Ascending aorta (tissue), 2 donors: ENCODE data around the gene MIER2. TPM values are rescaled to one million over a fixed set of nuclear protein-coding genes. Genes with fewer than 3 reads are reported as not detected.

Experiments used
- DNase-seq, 2 donors: peaks; one replicate each; pipeline ENCODE4 v3.0.0-alpha.2; 2019; ENCODE audit warnings: low spot score in 2 of 2
- H3K27ac ChIP-seq, 2 donors: fragments of 200-600 bp; sonication (generic); one replicate each; pipeline ENCODE4 v1.5.1; 2016 to 2017; ENCODE audit warnings: mild to moderate bottlenecking in 1 of 2
- H3K27me3 ChIP-seq: fragments of 200-600 bp; sonication (generic); one replicate; pipeline ENCODE4 v1.5.1; 2017
- H3K36me3 ChIP-seq, 2 donors: fragments of 200-600 bp; sonication (generic); one replicate each; pipeline ENCODE4 v1.5.1; 2016
- H3K4me1 ChIP-seq, 2 donors: fragments of 200-600 bp; sonication (generic); one replicate each; pipeline ENCODE4 v1.5.1; 2016 to 2017; ENCODE audit warnings: mild to moderate bottlenecking in 1 of 2
- H3K4me3 ChIP-seq, 2 donors: fragments of 200-600 bp; sonication (generic); one replicate each; pipeline ENCODE4 v1.5.1; 2016 to 2017; ENCODE audit warnings: mild to moderate bottlenecking in 1 of 2
- H3K9me3 ChIP-seq, 2 donors: fragments of 200-600 bp; sonication (generic); one replicate each; pipeline ENCODE4 v1.5.1; 2016
- CTCF ChIP-seq, 3 experiments: fragments of 200-600 bp in 2 of 3; fragments of 450-650 bp in 1 of 3; sonication (generic) in 2 of 3; IDR thresholded peaks; one replicate each; pipeline ENCODE4 v1.5.1; 2016 to 2019; ENCODE audit warnings: antibody characterized with exemption in 3 of 3, mild to moderate bottlenecking in 1 of 3, moderate library complexity in 1 of 3
- intact Hi-C: fragments of 100-400 bp; cut with DNase I; formaldehyde crosslinking; loops from one replicate; pipeline ENCODE4 v1.15.1; 2023
- total RNA-seq: library from RNA; depleted of rRNA; stranded (reverse); fragments of >200 nt; gene quantifications from one replicate; pipeline ENCODE4 v1.1.0, GENCODE V29; 2016

Gene MIER2
- total RNA-seq, 1 donor from 2014 or later = 128 TPM

- Histone ChIP-seq H3K27me3 (no peaks in the 10 kb centered on the region), H3K4me3 (no peak overlapping the region), H3K27ac (no peak overlapping the region), H3K36me3 (no peaks in the 10 kb centered on the region), H3K4me1 (no peaks in the 10 kb centered on the region), H3K9me3 (no peaks in the 10 kb centered on the region)
- TF ChIP-seq CTCF (IDR thresholded peaks at IDR 0.05) = no peak
- DNase-seq = no peak
- intact Hi-C loops = no loop called here
These were observed 66.9 kb downstream of the MIER2 start for GRCh38 chr19:277581-278165.

- no peak for DNase-seq
- H3K9me3 ChIP-seq = no peaks in the 10 kb centered on the region
- H3K4me3 ChIP-seq = no peak overlapping the region
- H3K27ac ChIP-seq = no peak overlapping the region
- intact Hi-C loops = no loop called here
- H3K4me1 ChIP-seq = no peaks in the 10 kb centered on the region
- TF ChIP-seq CTCF (IDR thresholded peaks at IDR 0.05) = no peak
- H3K27me3 ChIP-seq = no peaks in the 10 kb centered on the region
- no peaks in the 10 kb centered on the region for H3K36me3 ChIP-seq
These were observed 67.5 kb downstream of the MIER2 start for GRCh38 chr19:277131-277530.

- no peak overlapping the region for H3K27ac ChIP-seq
- no peak for DNase-seq
- H3K9me3 ChIP-seq = no peaks in the 10 kb centered on the region
- intact Hi-C loops = no loop called here
- H3K36me3 ChIP-seq = no peaks in the 10 kb centered on the region
- H3K4me3 ChIP-seq = no peak overlapping the region
- no peak for TF ChIP-seq CTCF (IDR thresholded peaks at IDR 0.05)
- no peaks in the 10 kb centered on the region for H3K4me1 ChIP-seq
- H3K27me3 ChIP-seq = no peaks in the 10 kb centered on the region
These were observed 68.5 kb downstream of the MIER2 start for GRCh38 chr19:275958-276646.

- H3K4me3 ChIP-seq = no peak overlapping the region
- no peaks in the 10 kb centered on the region for H3K9me3 ChIP-seq
- DNase-seq = no peak
- no peaks in the 10 kb centered on the region for H3K36me3 ChIP-seq
- no peak overlapping the region for H3K27ac ChIP-seq
- H3K4me1 ChIP-seq = no peaks in the 10 kb centered on the region
- no peak for TF ChIP-seq CTCF (IDR thresholded peaks at IDR 0.05)
- H3K27me3 ChIP-seq = no peaks in the 10 kb centered on the region
- intact Hi-C loops = no loop called here
These were observed 69.6 kb downstream of the MIER2 start for GRCh38 chr19:275000-275399.

GRCh38 chr19:273393-273792 is 71.2 kb downstream of the MIER2 start:
- Histone ChIP-seq H3K27ac (no peak overlapping the region), H3K4me1 (no peaks in the 10 kb centered on the region), H3K9me3 (no peaks in the 10 kb centered on the region), H3K4me3 (no peak overlapping the region), H3K36me3 (no peaks in the 10 kb centered on the region), H3K27me3 (no peaks in the 10 kb centered on the region)
- intact Hi-C loops = no loop called here
- TF ChIP-seq CTCF (IDR thresholded peaks at IDR 0.05) = no peak
- DNase-seq = no peak
